ENCODE measurements around the gene WDR62. TPM values are rescaled to one million over a fixed set of nuclear protein-coding genes. Genes with fewer than 3 reads are reported as not detected.
"Not testable (repeated sequence)": the region's sequence is repeated elsewhere in the genome, so short reads cannot be mapped to it uniquely, and the experiment has no call there.

WDR62 gene
- total RNA-seq, 1 experiment from 2014 or later: 20.2 TPM

- DNase-seq (ENCODE audit: low read depth): no peak
Measured at GRCh38 chr19:36106991-36107390, 52.3 kb downstream of the WDR62 start.

GRCh38 chr19:36108684-36109083, 54.0 kb downstream of the WDR62 start:
- no peak for DNase-seq (ENCODE audit: low read depth)

- no peak for DNase-seq (ENCODE audit: low read depth)
Measured at GRCh38 chr19:36110487-36111199, 55.9 kb downstream of the WDR62 start, which contains the start of gene OVOL3. TSS of gene OVOL3 (plus strand) at chr19:36111143. CDS start at chr19:36111203, 60 bp downstream.

- DNase-seq (ENCODE audit: low read depth): no peak
Measured at GRCh38 chr19:36111200-36111539, 56.5 kb downstream of the WDR62 start.

- no peak for DNase-seq (ENCODE audit: low read depth)
Measured at GRCh38 chr19:36112678-36113077, 58.0 kb downstream of the WDR62 start.

GRCh38 chr19:36113425-36113824, 58.7 kb downstream of the WDR62 start:
- DNase-seq (ENCODE audit: low read depth): no peak

- peak; percentile 21 for DNase-seq (ENCODE audit: low read depth)
Measured at GRCh38 chr19:36113894-36114720, 59.4 kb downstream of the WDR62 start.

- DNase-seq (ENCODE audit: low read depth): peak; percentile 100
Measured at GRCh38 chr19:36114721-36115452, 60.2 kb downstream of the WDR62 start, which contains the start of gene POLR2I. TSS of gene POLR2I (minus strand) at chr19:36114875. CDS start at chr19:36114856, 19 bp downstream.

- peak; percentile 48 for DNase-seq (ENCODE audit: low read depth)
Measured at GRCh38 chr19:36115453-36116343, 61.0 kb downstream of the WDR62 start, which contains the start of gene TBCB. TSS of gene TBCB (plus strand) at chr19:36115468. CDS start at chr19:36115561, 93 bp downstream.

- no peak for DNase-seq (ENCODE audit: low read depth)
Measured at GRCh38 chr19:36116344-36116637, 61.6 kb downstream of the WDR62 start.

- DNase-seq (ENCODE audit: low read depth): no peak
Measured at GRCh38 chr19:36120092-36120983, 65.6 kb downstream of the WDR62 start.

GRCh38 chr19:36120984-36121358, 66.3 kb downstream of the WDR62 start:
- no peak for DNase-seq (ENCODE audit: low read depth)

- no peak for DNase-seq (ENCODE audit: low read depth)
Measured at GRCh38 chr19:36121486-36122124, 66.9 kb downstream of the WDR62 start.

- no peak for DNase-seq (ENCODE audit: low read depth)
Measured at GRCh38 chr19:36125557-36125956, 70.9 kb downstream of the WDR62 start.

GRCh38 chr19:36128392-36128736, 73.7 kb downstream of the WDR62 start:
- DNase-seq (ENCODE audit: low read depth): no peak

GRCh38 chr19:36131221-36131620, 76.5 kb downstream of the WDR62 start:
- not testable (repeated sequence) for DNase-seq (ENCODE audit: low read depth)

GRCh38 chr19:36134867-36135266, 80.2 kb downstream of the WDR62 start:
- DNase-seq (ENCODE audit: low read depth): not testable (repeated sequence)

GRCh38 chr19:36136964-36137686, 82.4 kb downstream of the WDR62 start:
- DNase-seq (ENCODE audit: low read depth): peak; percentile 86

- DNase-seq (ENCODE audit: low read depth): no peak
Measured at GRCh38 chr19:36139120-36139472, 84.4 kb downstream of the WDR62 start.
